OCI-LY3 (cell line): ENCODE results near the gene RORB.

Experiments used
- CTCF ChIP-seq: fragments of 200-600, 300-600 bp; sonication (generic); IDR thresholded peaks from 2 replicates; pipeline ENCODE4 v1.5.1; 2014; ENCODE audit warnings: antibody characterized with exemption, low read length, low read depth
- EZH2phosphoT487 ChIP-seq: fragments of 200-600 bp; shearing (Covaris generic); IDR thresholded peaks from 2 replicates; pipeline ENCODE4 v1.6.1; 2018; ENCODE audit warnings: antibody characterized with exemption, mixed run types, low read depth

- no peak for TF ChIP-seq CTCF
- TF ChIP-seq EZH2phosphoT487 = no peak
Measured at GRCh38 chr9:74719306-74719705, 222.2 kb downstream of the RORB start.
